Ishikawa (cell line): ENCODE measurements around the gene TMEM165.

Experiments used
- CEBPB ChIP-seq: IDR thresholded peaks from 2 replicates; pipeline ENCODE4 v1.6.1; 2012
- CREB1 ChIP-seq: IDR thresholded peaks from 2 replicates; pipeline ENCODE4 v1.6.1; 2012; ENCODE audit warnings: low read depth
- EGR1 ChIP-seq: IDR thresholded peaks from 2 replicates; pipeline ENCODE4 v1.6.1; 2012
- EP300 ChIP-seq: IDR thresholded peaks from 2 replicates; pipeline ENCODE4 v1.6.1; 2012; ENCODE audit warnings: borderline replicate concordance
- FOXM1 ChIP-seq: IDR thresholded peaks from 2 replicates; pipeline ENCODE4 v1.6.1; 2012; ENCODE audit warnings: low read depth, borderline replicate concordance
- MAX ChIP-seq: IDR thresholded peaks from 2 replicates; pipeline ENCODE4 v1.6.1; 2012
- NFIC ChIP-seq: IDR thresholded peaks from 2 replicates; pipeline ENCODE4 v1.6.1; 2012
- RAD21 ChIP-seq: IDR thresholded peaks from 2 replicates; pipeline ENCODE4 v1.6.1; 2012; ENCODE audit warnings: low read depth
- REST ChIP-seq: IDR thresholded peaks from 2 replicates; pipeline ENCODE4 v1.6.1; 2012; ENCODE audit warnings: low read depth, mild to moderate bottlenecking
- TAF1 ChIP-seq: IDR thresholded peaks from 2 replicates; pipeline ENCODE4 v1.6.1; 2012; ENCODE audit warnings: low read depth, mild to moderate bottlenecking
- TCF12 ChIP-seq: IDR thresholded peaks from 2 replicates; pipeline ENCODE4 v1.6.1; 2012; ENCODE audit warnings: low read depth
- TEAD4 ChIP-seq: IDR thresholded peaks from 2 replicates; pipeline ENCODE4 v1.6.1; 2012
- USF1 ChIP-seq: IDR thresholded peaks from 2 replicates; pipeline ENCODE4 v1.6.1; 2012
- YY1 ChIP-seq: IDR thresholded peaks from 2 replicates; pipeline ENCODE4 v1.6.1; 2012; ENCODE audit warnings: low read depth
- ZBTB7A ChIP-seq: IDR thresholded peaks from 2 replicates; pipeline ENCODE4 v1.6.1; 2012; ENCODE audit warnings: low read depth

Gene TMEM165

GRCh38 chr4:55410431-55410830 is 14.7 kb downstream of the TMEM165 start:
- TF ChIP-seq TCF12: no peak
- no peak for TF ChIP-seq CREB1
- TF ChIP-seq TEAD4: no peak
- TF ChIP-seq EP300: no peak
- no peak for TF ChIP-seq FOXM1
- no peak for TF ChIP-seq RAD21
- TF ChIP-seq REST: no peak
- TF ChIP-seq TAF1: no peak
- TF ChIP-seq CEBPB: no peak
- no peak for TF ChIP-seq ZBTB7A
- TF ChIP-seq USF1: no peak
- TF ChIP-seq EGR1: no peak
- no peak for TF ChIP-seq MAX
- no peak for TF ChIP-seq NFIC

DNA sequence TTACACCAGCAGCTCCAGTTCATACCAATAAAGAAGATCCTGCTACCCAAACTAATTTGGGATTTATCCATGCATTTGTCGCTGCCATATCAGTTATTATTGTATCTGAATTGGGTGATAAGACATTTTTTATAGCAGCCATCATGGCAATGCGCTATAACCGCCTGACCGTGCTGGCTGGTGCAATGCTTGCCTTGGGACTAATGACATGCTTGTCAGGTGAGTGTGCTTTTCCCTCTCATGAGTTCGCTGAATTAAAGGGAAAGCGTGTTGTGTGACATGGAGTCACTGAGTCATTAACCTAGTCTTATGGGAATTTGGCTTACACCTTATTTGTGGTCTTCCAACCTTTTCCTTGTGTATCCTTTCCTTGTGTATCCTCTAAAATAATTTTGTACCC is 15.9 kb downstream of the TMEM165 start:
- TF ChIP-seq TCF12: no peak
- TF ChIP-seq EP300: no peak
- no peak for TF ChIP-seq YY1
- TF ChIP-seq MAX: no peak
- TF ChIP-seq REST: no peak

DNA sequence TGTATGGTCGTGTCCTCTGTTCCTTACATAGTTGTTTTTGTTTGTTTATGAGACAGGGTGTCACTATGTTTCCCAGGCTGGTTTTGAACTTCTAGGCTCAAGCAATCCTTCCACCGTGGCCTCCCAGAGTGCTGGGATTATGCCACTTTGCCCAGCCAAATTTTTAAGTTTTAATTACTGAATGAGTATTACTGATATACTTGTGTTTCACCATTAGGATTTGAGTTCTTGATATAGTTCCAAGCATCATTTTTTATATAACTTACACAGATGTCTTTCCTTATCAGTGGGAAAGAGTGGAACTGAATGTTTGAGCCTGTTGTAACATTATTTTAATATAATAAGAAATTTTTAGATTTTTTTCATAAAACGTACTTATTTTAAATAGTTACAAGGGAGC is 20.4 kb downstream of the TMEM165 start:
- TF ChIP-seq MAX (no peak), CEBPB (no peak), EGR1 (no peak), EP300 (no peak), REST (no peak)

DNA sequence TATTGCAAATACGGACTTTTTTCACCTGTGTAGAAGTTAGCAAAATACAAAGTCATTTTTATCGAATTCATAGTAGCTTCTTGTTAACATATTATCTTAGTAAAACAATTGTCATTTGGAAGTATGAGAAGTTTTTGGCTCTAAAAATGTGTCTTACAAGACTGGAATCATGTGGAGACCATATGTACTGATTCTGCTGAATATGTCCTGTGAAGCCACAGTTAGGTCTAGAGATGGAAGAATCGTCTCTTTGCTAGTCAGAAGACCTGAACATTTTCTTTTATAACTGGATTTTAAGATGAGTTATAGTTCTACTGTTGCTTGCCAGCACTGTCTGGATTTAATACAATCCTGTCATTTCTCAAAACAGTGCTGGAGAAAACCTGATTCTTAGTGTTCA is 29.0 kb downstream of the TMEM165 start:
- TF ChIP-seq NFIC: no peak
- TF ChIP-seq TCF12: no peak
- TF ChIP-seq CEBPB: no peak

DNA sequence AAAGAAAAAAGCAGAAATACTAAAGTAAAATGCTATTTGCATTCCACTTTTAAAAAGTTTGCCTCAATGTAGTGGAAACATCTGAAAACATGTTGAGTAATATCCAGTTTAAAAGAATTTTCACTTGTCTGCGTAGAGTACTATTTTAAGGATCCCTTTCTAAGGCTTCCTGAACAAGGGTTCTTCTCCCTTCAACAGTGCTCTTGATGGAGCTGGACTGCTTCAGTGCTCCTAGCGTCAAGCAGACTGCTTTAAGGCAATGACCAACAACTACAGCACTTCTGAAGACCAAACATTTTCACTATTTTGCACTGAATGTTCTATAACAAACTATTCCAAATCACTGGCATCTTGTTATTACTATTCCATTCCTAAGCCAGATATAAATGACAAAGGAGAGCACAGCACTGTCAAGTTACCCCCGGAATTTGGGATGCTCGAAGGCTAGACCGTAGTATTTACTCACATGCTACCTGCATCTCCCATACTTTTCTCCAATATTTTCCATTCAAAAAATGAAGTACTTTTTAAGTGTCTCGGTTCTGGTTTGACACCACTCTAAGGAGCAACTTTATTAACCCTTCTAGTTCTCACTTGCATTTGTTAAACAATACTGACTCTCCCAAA is 36.1 kb downstream of the TMEM165 start:
- TF ChIP-seq RAD21: no peak
- TF ChIP-seq EP300: no peak
- no peak for TF ChIP-seq NFIC
- TF ChIP-seq YY1: no peak
- no peak for TF ChIP-seq CREB1
- no peak for TF ChIP-seq EGR1
- no peak for TF ChIP-seq USF1
- TF ChIP-seq REST: no peak
- TF ChIP-seq TAF1: no peak
- no peak for TF ChIP-seq CEBPB
- TF ChIP-seq TEAD4: no peak
